GM18951 (cell line): ENCODE results near the gene CPB2.

Experiments used
- POLR2A ChIP-seq: IDR thresholded peaks from 4 replicates; pipeline ENCODE4 v1.6.1; 2011; ENCODE audit warnings: mild to moderate bottlenecking; ENCODE audit not compliant: insufficient read length, insufficient read depth; ENCODE audit errors: extremely low read depth
- in situ Hi-C: fragments of 300-500 bp; cut with MboI; formaldehyde crosslinking; loops from one replicate; pipeline ENCODE4 v1.12.0; 2022; ENCODE audit warnings: low sequenced_read_pairs, mixed read lengths, inconsistent platforms; ENCODE audit not compliant: unreplicated experiment

The CPB2 gene

GRCh38 chr13:46071590-46072249, 33.1 kb downstream of the CPB2 start:
- in situ Hi-C loops: no loop called here
- TF ChIP-seq POLR2A: no peak

GRCh38 chr13:46063292-46063691, 41.5 kb downstream of the CPB2 start:
- in situ Hi-C loops: no loop called here

GRCh38 chr13:46062185-46062584, 42.6 kb downstream of the CPB2 start:
- in situ Hi-C loops: no loop called here
- TF ChIP-seq POLR2A: no peak

More at GRCh38 chr13:46063292-46063691, 41.5 kb downstream of the CPB2 start:
- TF ChIP-seq POLR2A: no peak

- TF ChIP-seq POLR2A: no peak
- in situ Hi-C loops: no loop called here
Observed at GRCh38 chr13:46059405-46059804, 45.4 kb downstream of the CPB2 start.

GRCh38 chr13:46058268-46058667, 46.6 kb downstream of the CPB2 start:
- in situ Hi-C loops: no loop called here
- no peak for TF ChIP-seq POLR2A

GRCh38 chr13:46057256-46058015, 47.4 kb downstream of the CPB2 start:
- in situ Hi-C loops: no loop called here
- TF ChIP-seq POLR2A: no peak

GRCh38 chr13:46053162-46054012, 51.4 kb downstream of the CPB2 start:
- TF ChIP-seq POLR2A: no peak
- in situ Hi-C loops: no loop called here

- in situ Hi-C loops: no loop called here
- TF ChIP-seq POLR2A: peak; percentile 85
Observed at GRCh38 chr13:46052319-46053161, 52.3 kb downstream of the CPB2 start, which contains the start of gene ZC3H13. Gene ZC3H13, minus strand, starts transcription at chr13:46052746. Its CDS starts 7,239 bp downstream, at chr13:46045507.

- in situ Hi-C loops: no loop called here
- TF ChIP-seq POLR2A: no peak
Observed at GRCh38 chr13:46051968-46052318, 52.9 kb downstream of the CPB2 start.

- TF ChIP-seq POLR2A: no peak
- in situ Hi-C loops: no loop called here
Observed at GRCh38 chr13:46050771-46051170, 54.1 kb downstream of the CPB2 start.

- in situ Hi-C loops: no loop called here
Observed at GRCh38 chr13:46045424-46045823, 59.4 kb downstream of the CPB2 start.

GRCh38 chr13:46043647-46044046, 61.2 kb downstream of the CPB2 start:
- TF ChIP-seq POLR2A: no peak
- in situ Hi-C loops: no loop called here

More at GRCh38 chr13:46045424-46045823, 59.4 kb downstream of the CPB2 start:
- TF ChIP-seq POLR2A: no peak
